Mesendoderm (in vitro differentiated cells): ENCODE data around the gene SHISAL1.

Experiments
- DNase-seq: peaks from one replicate; pipeline ENCODE4 v3.0.0; 2013
- H2AK5ac ChIP-seq: 2 replicates; pipeline ENCODE4 v1.6.1; 2013; ENCODE audit warnings: low read length, inconsistent platforms
- H2BK120ac ChIP-seq: 2 replicates; pipeline ENCODE4 v1.6.1; 2013; ENCODE audit warnings: low read depth, mild to moderate bottlenecking, low read length, moderate library complexity, mixed read lengths
- H2BK15ac ChIP-seq: replicated peaks from 2 replicates; pipeline ENCODE4 v1.6.1; 2013; ENCODE audit warnings: low read depth, mild to moderate bottlenecking, moderate library complexity
- H2BK5ac ChIP-seq: 2 replicates; pipeline ENCODE4 v1.6.1; 2013; ENCODE audit warnings: low read length, inconsistent platforms
- H3K18ac ChIP-seq: 2 replicates; pipeline ENCODE4 v1.6.1; 2013; ENCODE audit warnings: mild to moderate bottlenecking, low read length, mixed read lengths
- H3K23ac ChIP-seq: one replicate; pipeline ENCODE4 v1.6.1; 2013; ENCODE audit warnings: low read length
- H3K27ac ChIP-seq: 2 replicates; pipeline ENCODE4 v1.5.1; 2013; ENCODE audit warnings: low read depth, mild to moderate bottlenecking, inconsistent platforms, low read length, moderate library complexity
- H3K27me3 ChIP-seq: 2 replicates; pipeline ENCODE4 v1.6.1; 2013; ENCODE audit warnings: low read length, control low read depth, mild to moderate bottlenecking, inconsistent platforms; ENCODE audit not compliant: insufficient read depth, poor library complexity
- H3K36me3 ChIP-seq: 2 replicates; pipeline ENCODE4 v1.6.1; 2013; ENCODE audit warnings: low read length, inconsistent platforms; ENCODE audit not compliant: control insufficient read depth, insufficient read depth
- H3K4ac ChIP-seq: one replicate; pipeline ENCODE4 v1.6.1; 2013; ENCODE audit warnings: low read depth, mild to moderate bottlenecking, low read length, moderate library complexity
- H3K4me1 ChIP-seq: 2 replicates; pipeline ENCODE4 v1.6.1; 2013; ENCODE audit warnings: low read depth, low read length, inconsistent platforms; ENCODE audit not compliant: control insufficient read depth
- H3K4me2 ChIP-seq: 2 replicates; pipeline ENCODE4 v1.6.1; 2013; ENCODE audit warnings: low read length
- H3K4me3 ChIP-seq: 2 replicates; pipeline ENCODE4 v1.5.1; 2013; ENCODE audit warnings: mild to moderate bottlenecking, low read length
- H3K56ac ChIP-seq: one replicate; pipeline ENCODE4 v1.6.1; 2013; ENCODE audit warnings: low read length
- H3K79me1 ChIP-seq: 2 replicates; pipeline ENCODE4 v1.6.1; 2013; ENCODE audit warnings: low read length, inconsistent platforms
- H3K79me2 ChIP-seq: 2 replicates; pipeline ENCODE4 v1.6.1; 2013; ENCODE audit warnings: mild to moderate bottlenecking, low read length; ENCODE audit not compliant: control insufficient read depth, insufficient read depth
- H3K9ac ChIP-seq: 2 replicates; pipeline ENCODE4 v1.6.1; 2013; ENCODE audit warnings: low read length, inconsistent platforms
- H4K5ac ChIP-seq: one replicate; pipeline ENCODE4 v1.6.1; 2013; ENCODE audit warnings: low read length
- H4K8ac ChIP-seq: one replicate; pipeline ENCODE4 v1.6.1; 2013; ENCODE audit warnings: low read depth, mild to moderate bottlenecking, control low read depth, low read length, moderate library complexity
- WGBS: extraction: QIAGEN DNeasy Blood & Tissue Kit; methylation state at CpG from one replicate; pipeline ENCODE4 v1.1.7; 2013; ENCODE audit warnings: low lambda C conversion rate, missing lambda C conversion rate; ENCODE audit not compliant: insufficient coverage; ENCODE audit errors: extremely low coverage; 5-methylcytosine and 5-hydroxymethylcytosine counted together

Gene SHISAL1

GRCh38 chr22:44211256-44211945 lies 101.3 kb downstream of the SHISAL1 start:
- WGBS = no CpG with 5 or more reads among the region's 6 CpGs
- H4K8ac ChIP-seq = no peak overlapping the region
- H4K5ac ChIP-seq = no peak overlapping the region
- H2AK5ac ChIP-seq = no peak overlapping the region
- H3K18ac ChIP-seq = no peak overlapping the region
- no peak overlapping the region for H2BK120ac ChIP-seq
- H3K23ac ChIP-seq = no peak overlapping the region
- no peak overlapping the region for H3K4me2 ChIP-seq
- H3K4me1 ChIP-seq = no peaks in the 10 kb centered on the region
- H3K4me3 ChIP-seq = no peak overlapping the region
- H3K79me2 ChIP-seq = no peaks in the 10 kb centered on the region
- H3K9ac ChIP-seq = no peak overlapping the region
- H3K79me1 ChIP-seq = no peaks in the 10 kb centered on the region
- DNase-seq = no peak
- no peak overlapping the region for H2BK15ac ChIP-seq
- H3K27me3 ChIP-seq = no peaks in the 10 kb centered on the region
- H3K27ac ChIP-seq = no peak overlapping the region
- no peak overlapping the region for H2BK5ac ChIP-seq
- H3K36me3 ChIP-seq = no peaks in the 10 kb centered on the region
- no peak overlapping the region for H3K4ac ChIP-seq
- no peak overlapping the region for H3K56ac ChIP-seq

GRCh38 chr22:44210722-44211121 lies 102.0 kb downstream of the SHISAL1 start:
- no peak overlapping the region for H4K5ac ChIP-seq
- H3K4me2 ChIP-seq = no peak overlapping the region
- no peak overlapping the region for H3K23ac ChIP-seq
- H3K27ac ChIP-seq = no peak overlapping the region
- WGBS = no CpG with 5 or more reads among the region's 4 CpGs
- no peak overlapping the region for H3K9ac ChIP-seq
- H3K27me3 ChIP-seq = no peaks in the 10 kb centered on the region
- H3K36me3 ChIP-seq = no peaks in the 10 kb centered on the region
- H3K4me3 ChIP-seq = no peak overlapping the region
- DNase-seq = no peak
- no peak overlapping the region for H2AK5ac ChIP-seq
- H4K8ac ChIP-seq = no peak overlapping the region
- no peak overlapping the region for H2BK5ac ChIP-seq
- no peak overlapping the region for H2BK15ac ChIP-seq
- no peak overlapping the region for H3K56ac ChIP-seq
- H3K79me2 ChIP-seq = no peaks in the 10 kb centered on the region
- no peak overlapping the region for H2BK120ac ChIP-seq
- H3K4me1 ChIP-seq = no peaks in the 10 kb centered on the region
- H3K4ac ChIP-seq = no peak overlapping the region
- no peaks in the 10 kb centered on the region for H3K79me1 ChIP-seq
- no peak overlapping the region for H3K18ac ChIP-seq

GRCh38 chr22:44209343-44209742 lies 103.4 kb downstream of the SHISAL1 start:
- no CpG with 5 or more reads among the region's 3 CpGs for WGBS
- no peak overlapping the region for H3K18ac ChIP-seq

GRCh38 chr22:44207981-44208317 lies 104.8 kb downstream of the SHISAL1 start:
- H3K27ac ChIP-seq = no peak overlapping the region
- WGBS = no CpG with 5 or more reads among the region's 4 CpGs
- no peaks in the 10 kb centered on the region for H3K4me1 ChIP-seq
- no peaks in the 10 kb centered on the region for H3K79me1 ChIP-seq
- H2AK5ac ChIP-seq = no peak overlapping the region
- H4K5ac ChIP-seq = no peak overlapping the region
- no peaks in the 10 kb centered on the region for H3K79me2 ChIP-seq
- H3K4me2 ChIP-seq = no peak overlapping the region
- H2BK15ac ChIP-seq = no peak overlapping the region
- no peak overlapping the region for H3K9ac ChIP-seq
- H3K27me3 ChIP-seq = no peaks in the 10 kb centered on the region
- H3K4me3 ChIP-seq = no peak overlapping the region
- no peak overlapping the region for H3K23ac ChIP-seq
- H3K4ac ChIP-seq = no peak overlapping the region
- no peak for DNase-seq
- H3K36me3 ChIP-seq = no peaks in the 10 kb centered on the region
- H4K8ac ChIP-seq = no peak overlapping the region
- H3K18ac ChIP-seq = no peak overlapping the region
- no peak overlapping the region for H3K56ac ChIP-seq
- no peak overlapping the region for H2BK120ac ChIP-seq
- H2BK5ac ChIP-seq = no peak overlapping the region

More at GRCh38 chr22:44209343-44209742, 103.4 kb downstream of the SHISAL1 start:
- Histone ChIP-seq H3K27me3 (no peaks in the 10 kb centered on the region), H3K79me2 (no peaks in the 10 kb centered on the region), H3K4me1 (no peaks in the 10 kb centered on the region), H3K27ac (no peak overlapping the region), H4K5ac (no peak overlapping the region), H2BK15ac (no peak overlapping the region), H3K36me3 (no peaks in the 10 kb centered on the region), H2AK5ac (no peak overlapping the region), H3K4ac (no peak overlapping the region), H3K56ac (no peak overlapping the region), H2BK120ac (no peak overlapping the region), H3K79me1 (no peaks in the 10 kb centered on the region), H3K23ac (no peak overlapping the region), H4K8ac (no peak overlapping the region), H2BK5ac (no peak overlapping the region), H3K4me2 (no peak overlapping the region), H3K4me3 (no peak overlapping the region), H3K9ac (no peak overlapping the region)
- no peak for DNase-seq

GRCh38 chr22:44207173-44207980 lies 105.4 kb downstream of the SHISAL1 start:
- DNase-seq = no peak
- Histone ChIP-seq H3K4ac (no peak overlapping the region), H4K8ac (no peak overlapping the region), H3K79me2 (no peaks in the 10 kb centered on the region), H3K23ac (no peak overlapping the region), H2AK5ac (no peak overlapping the region), H3K4me2 (no peak overlapping the region), H3K56ac (no peak overlapping the region), H3K27me3 (no peaks in the 10 kb centered on the region), H3K18ac (no peak overlapping the region), H3K4me3 (no peak overlapping the region), H3K79me1 (no peaks in the 10 kb centered on the region), H2BK120ac (no peak overlapping the region), H3K9ac (no peak overlapping the region), H4K5ac (no peak overlapping the region), H3K27ac (no peak overlapping the region), H3K36me3 (no peaks in the 10 kb centered on the region), H3K4me1 (no peaks in the 10 kb centered on the region), H2BK5ac (no peak overlapping the region), H2BK15ac (no peak overlapping the region)
- no CpG with 5 or more reads among the region's 16 CpGs for WGBS
